Pancreas (tissue), 10 donors: Measurements from ENCODE around the gene APLP2. TPM values are rescaled to one million over a fixed set of nuclear protein-coding genes. Genes with fewer than 3 reads are reported as not detected.

ENCODE experiments used
- ATAC-seq, 4 donors: fragments of 200-7000 bp; cut with Tn5 transposase; one replicate each; pipeline versions ENCODE4 v1.8.0 to v1.9.1; 2020; ENCODE audit warnings: mild to moderate bottlenecking in 4 of 4, moderate library complexity in 4 of 4
- DNase-seq, 6 donors: peaks; one replicate each; pipeline ENCODE4 v3.0.0-alpha.2; 2020
- FAIRE-seq: peaks from 2 replicates; lab custom pipeline; 2012; peaks lifted over from hg19 to GRCh38; lab: Jason Lieb, UNC
- H3K27ac ChIP-seq, 4 donors: fragments of 200-600 bp; sonication (generic); 1 replicate in 3 of 4; 2 replicates in 1 of 4; pipeline versions ENCODE4 v1.5.0 to v1.8.0; 2020
- H3K27me3 ChIP-seq, 4 donors: fragments of 200-600 bp; one replicate each; pipeline ENCODE4 v1.8.0; 2021
- H3K36me3 ChIP-seq, 3 donors: fragments of 200-600 bp; sonication (generic) in 1 of 3; one replicate each; pipeline versions ENCODE4 v1.5.0 to v1.8.0; 2020 to 2021
- H3K4me1 ChIP-seq, 3 donors: fragments of 200-600 bp; one replicate each; pipeline ENCODE4 v1.8.0; 2021
- H3K4me3 ChIP-seq, 4 donors: fragments of 200-600 bp; sonication (generic) in 2 of 4; one replicate each; pipeline versions ENCODE4 v1.5.0 to v1.8.0; 2020 to 2021
- H3K9me3 ChIP-seq, 4 donors: fragments of 200-600 bp; one replicate each; pipeline ENCODE4 v1.8.0; 2021
- CTCF ChIP-seq, 4 donors: fragments of 200-600 bp; sonication (generic) in 3 of 4; IDR thresholded peaks; one replicate each; pipeline versions ENCODE4 v1.5.0 to v1.8.0; 2021; ENCODE audit warnings: antibody characterized with exemption in 4 of 4
- WGBS, 2 donors: extraction: QIAGEN DNeasy Blood & Tissue Kit; methylation state at CpG; one replicate each; pipeline ENCODE4 v1.1.7; 2013; 5-methylcytosine and 5-hydroxymethylcytosine counted together
- intact Hi-C, 3 donors: fragments of 100-400 bp; cut with DNase I; formaldehyde crosslinking; loops; one replicate each; pipeline versions ENCODE4 v1.11.1 to v1.14.2; 2022
- polyA plus RNA-seq, 2 donors: library from polyadenylated mRNA; stranded (reverse); fragments of 200-250 nt; gene quantifications; one replicate each; pipeline ENCODE4 v1.2.3, GENCODE V29; 2013
- total RNA-seq, 6 donors: library from RNA; stranded (reverse); fragmentation: NEBNext Ultra II Directional in 4 of 6; extraction: Animal tissue kit (Norgen Biotek cat#: 25700) in 4 of 6; gene quantifications; one replicate each; pipeline versions ENCODE4 v1.2.1 to v1.2.4, GENCODE V29; 2021 to 2023
- donor health status: healthy with polysubstance abuse.
- donor health status: DM: no; HTN: no; CAD: no; lungs with moderate emphysema.
- donor health status: DM: no; HTN: no; CAD: no.
- donor health status: control.
- donor health status: control.
- donor health status: Bipolar disorder and iron deficiency.
- donor health status: DM: yes; HTN: yes; CAD: no.
- donor health status: DM: no; HTN: no; CAD: no.
- donor health status: DM: no; HTN: no; CAD: no.
- donor health status: DM: yes; HTN: yes; CAD: no.

APLP2 gene
- total and polyA plus RNA-seq, 8 donors: 45.3 to 171 (median 101) TPM

- no peak for FAIRE-seq
These were observed 572 bp upstream of the APLP2 start for GRCh38 chr11:130068986-130069658.

GRCh38 chr11:130070109-130070845, 583 bp downstream of the APLP2 start:
- WGBS, 2 donors: 0% methylated on average over 45 to 100 of the region's 100 CpGs
- Histone ChIP-seq H3K27ac (peak overlapping the region; percentile 28 to 89 (median 84)), H3K9me3 (no peaks in the 10 kb centered on the region), H3K36me3 (no peaks in the 10 kb centered on the region), H3K4me3 (peak overlapping the region; percentile 54 to 86 (median 72)), H3K27me3 (no peaks in the 10 kb centered on the region), H3K4me1 (peaks cover 3 to 21% (median 7%) of the 10 kb centered on the region in 3 donors)
- no peak for TF ChIP-seq CTCF (IDR thresholded peaks at IDR 0.05)
- ATAC-seq (peak; percentile 10 to 35 (median 16)), FAIRE-seq (no peak), DNase-seq (peak; percentile 33 to 80 (median 54))
- intact Hi-C loops: no loop called here

More at GRCh38 chr11:130068986-130069658, 572 bp upstream of the APLP2 start:
- H3K9me3 ChIP-seq: no peaks in the 10 kb centered on the region
- H3K4me1 ChIP-seq: peaks cover 3 to 21% (median 7%) of the 10 kb centered on the region in 3 donors
- intact Hi-C loops: no loop called here
- H3K27me3 ChIP-seq: no peaks in the 10 kb centered on the region
- no peak for TF ChIP-seq CTCF (IDR thresholded peaks at IDR 0.05)
- DNase-seq (peak in 3 of 6 donors; percentile 41 to 87 (median 82)), ATAC-seq (peak; percentile 59 to 71 (median 68))
- 1% methylated on average over 37 to 53 of the region's 53 CpGs for WGBS, 2 donors
- no peaks in the 10 kb centered on the region for H3K36me3 ChIP-seq
- H3K4me3 ChIP-seq: peak overlapping the region; percentile 53 to 84 (median 62)
- H3K27ac ChIP-seq: peak overlapping the region; percentile 67 to 94 (median 88)

- Histone ChIP-seq H3K27ac (peak overlapping the region; percentile 28 to 89 (median 84)), H3K4me3 (peak overlapping the region; percentile 54 to 86 (median 72)), H3K36me3 (no peaks in the 10 kb centered on the region), H3K27me3 (no peaks in the 10 kb centered on the region), H3K4me1 (peaks cover 3 to 21% (median 7%) of the 10 kb centered on the region in 3 donors), H3K9me3 (no peaks in the 10 kb centered on the region)
- DNase-seq (peak in 2 of 6 donors; percentile 21 to 25), FAIRE-seq (no peak), ATAC-seq (peak in 2 of 4 donors; percentile 6 to 15)
- 2 to 4% methylated on average over 16 to 23 of the region's 23 CpGs for WGBS, 2 donors
- TF ChIP-seq CTCF (IDR thresholded peaks at IDR 0.05): no peak
- intact Hi-C loops: no loop called here
These were observed 1.1 kb downstream of the APLP2 start for GRCh38 chr11:130070846-130071200.

GRCh38 chr11:130071211-130071712, 1.6 kb downstream of the APLP2 start:
- 37 to 47% methylated on average over 11 of the region's 11 CpGs for WGBS, 2 donors
- Histone ChIP-seq H3K27me3 (no peaks in the 10 kb centered on the region), H3K36me3 (no peaks in the 10 kb centered on the region), H3K27ac (peak overlapping the region in 2 of 4 donors; percentile 85 to 89), H3K4me1 (peaks cover 3 to 21% (median 7%) of the 10 kb centered on the region in 3 donors), H3K4me3 (peak overlapping the region in 3 of 4 donors; percentile 54 to 84 (median 59)), H3K9me3 (no peaks in the 10 kb centered on the region)
- TF ChIP-seq CTCF (IDR thresholded peaks at IDR 0.05): no peak
- DNase-seq (no peak), ATAC-seq (no peak), FAIRE-seq (no peak)
- intact Hi-C loops: no loop called here
